GM10248 (cell line): Measurements from ENCODE around the gene GRIK5.

Experiments
- CTCF ChIA-PET: fragments of 300-600 bp; sonication (Branson Sonifier 250); formaldehyde crosslinking; extraction: SDS; loops from one replicate; lab custom pipeline; 2021; ENCODE audit warnings: antibody characterized with exemption; lab: Yijun Ruan, JAX
- POLR2A ChIA-PET: fragments of 350-650 bp; sonication (Branson Sonifier 250); formaldehyde crosslinking; extraction: SDS; loops from one replicate; lab custom pipeline; 2020; ENCODE audit warnings: antibody characterized with exemption; lab: Yijun Ruan, JAX
- DNase-seq: peaks from one replicate; pipeline ENCODE4 v3.0.0; 2012; ENCODE audit errors: extremely low spot score
- TF ChIP-seq, protein P1 (sequence below): IDR thresholded peaks from 2 replicates; pipeline ENCODE4 v1.5.1; 2012; ENCODE audit warnings: mild to moderate bottlenecking, low read depth; ENCODE audit errors: extremely low read depth, missing control alignments, control extremely low read depth

The GRIK5 gene

GRCh38 chr19:42114412-42114811, 44.4 kb upstream of the GRIK5 start:
- TF ChIP-seq, protein P1, sequence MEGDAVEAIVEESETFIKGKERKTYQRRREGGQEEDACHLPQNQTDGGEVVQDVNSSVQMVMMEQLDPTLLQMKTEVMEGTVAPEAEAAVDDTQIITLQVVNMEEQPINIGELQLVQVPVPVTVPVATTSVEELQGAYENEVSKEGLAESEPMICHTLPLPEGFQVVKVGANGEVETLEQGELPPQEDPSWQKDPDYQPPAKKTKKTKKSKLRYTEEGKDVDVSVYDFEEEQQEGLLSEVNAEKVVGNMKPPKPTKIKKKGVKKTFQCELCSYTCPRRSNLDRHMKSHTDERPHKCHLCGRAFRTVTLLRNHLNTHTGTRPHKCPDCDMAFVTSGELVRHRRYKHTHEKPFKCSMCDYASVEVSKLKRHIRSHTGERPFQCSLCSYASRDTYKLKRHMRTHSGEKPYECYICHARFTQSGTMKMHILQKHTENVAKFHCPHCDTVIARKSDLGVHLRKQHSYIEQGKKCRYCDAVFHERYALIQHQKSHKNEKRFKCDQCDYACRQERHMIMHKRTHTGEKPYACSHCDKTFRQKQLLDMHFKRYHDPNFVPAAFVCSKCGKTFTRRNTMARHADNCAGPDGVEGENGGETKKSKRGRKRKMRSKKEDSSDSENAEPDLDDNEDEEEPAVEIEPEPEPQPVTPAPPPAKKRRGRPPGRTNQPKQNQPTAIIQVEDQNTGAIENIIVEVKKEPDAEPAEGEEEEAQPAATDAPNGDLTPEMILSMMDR: no peak
- CTCF ChIA-PET: interaction anchor here (0.6 to 4.5 kb wide), 13 partner anchors 9 to 306 kb away, joined by 3 to 34 read pairs (median 4); partner anchors contain the start of gene POU2F2
- POLR2A ChIA-PET: interaction anchor here (0.5 to 1.3 kb wide), 5 partner anchors 11 to 363 kb away, joined by 3 to 6 read pairs (median 3); no protein-coding TSS in a partner anchor
- DNase-seq: peak; percentile 72

GRCh38 chr19:42113641-42114348, 43.8 kb upstream of the GRIK5 start:
- ChIA-PET POLR2A (interaction anchor here (1.1 to 1.3 kb wide), 2 partner anchors 85 to 130 kb away, joined by 3 read pairs; no protein-coding TSS in a partner anchor), CTCF (interaction anchor here (0.6 to 4.5 kb wide), 14 partner anchors 10 to 306 kb away, joined by 3 to 34 read pairs (median 4); partner anchors contain the start of gene POU2F2)
- TF ChIP-seq, protein P1: no peak
- DNase-seq: peak; percentile 62

- CTCF ChIA-PET: interaction anchor here (0.9 to 5.1 kb wide), 9 partner anchors 12 to 132 kb away, joined by 3 to 66 read pairs (median 5); partner anchors contain the start of gene POU2F2
These were observed 41.8 kb upstream of the GRIK5 start for GRCh38 chr19:42111811-42112210.

GRCh38 chr19:42111384-42111783, 41.4 kb upstream of the GRIK5 start:
- ChIA-PET POLR2A (interaction anchor here (1.0 kb wide), 1 partner anchor 252 kb away, joined by 3 read pairs; the partner anchor contains the start of gene RPS19), CTCF (interaction anchor here (0.9 to 5.1 kb wide), 7 partner anchors 12 to 327 kb away, joined by 3 to 66 read pairs (median 5); partner anchors contain the start of gene POU2F2)
- TF ChIP-seq, protein P1: no peak
- DNase-seq: no peak

More at GRCh38 chr19:42111811-42112210, 41.8 kb upstream of the GRIK5 start:
- DNase-seq: no peak
- POLR2A ChIA-PET: no interaction called here
- TF ChIP-seq, protein P1: no peak

- ChIA-PET POLR2A (interaction anchor here (1.0 kb wide), 1 partner anchor 251 kb away, joined by 3 read pairs; the partner anchor contains the start of gene RPS19), CTCF (interaction anchor here (0.9 to 5.1 kb wide), 8 partner anchors 11 to 328 kb away, joined by 3 to 66 read pairs (median 12); partner anchors contain the start of gene POU2F2)
- no peak for DNase-seq
- TF ChIP-seq, protein P1: no peak
These were observed 40.7 kb upstream of the GRIK5 start for GRCh38 chr19:42110658-42111057.

- TF ChIP-seq, protein P1: no peak
- CTCF ChIA-PET: interaction anchor here (1.4 to 5.1 kb wide), 11 partner anchors 9 to 177 kb away, joined by 3 to 80 read pairs (median 21); partner anchors contain the start of genes POU2F2 and ZNF574
- no peak for DNase-seq
- POLR2A ChIA-PET: interaction anchor here (1.3 kb wide), 1 partner anchor 13 kb away, joined by 4 read pairs; no protein-coding TSS in a partner anchor
These were observed 39.9 kb upstream of the GRIK5 start for GRCh38 chr19:42109896-42110295.
